Fibroblast of pulmonary artery (primary cell): ENCODE measurements around the gene ELK4.
"Not testable (repeated sequence)": the region's sequence is repeated elsewhere in the genome, so short reads cannot be mapped to it uniquely, and the experiment has no call there.

ENCODE experiments used
- DNase-seq: peaks from one replicate; pipeline ENCODE4 v3.0.0-alpha.2; 2010; ENCODE audit warnings: low read depth
- H3K4me3 ChIP-seq: replicated peaks from 2 replicates; pipeline ENCODE4 v1.5.1; 2011; ENCODE audit warnings: low read depth, mild to moderate bottlenecking, control low read depth, low read length, moderate library complexity
- TF ChIP-seq, protein P1 (sequence below): IDR thresholded peaks from 2 replicates; pipeline ENCODE4 v1.5.1; 2011; ENCODE audit warnings: mild to moderate bottlenecking, control low read depth, low read length, inconsistent platforms; ENCODE audit errors: missing control alignments

Gene ELK4

DNA sequence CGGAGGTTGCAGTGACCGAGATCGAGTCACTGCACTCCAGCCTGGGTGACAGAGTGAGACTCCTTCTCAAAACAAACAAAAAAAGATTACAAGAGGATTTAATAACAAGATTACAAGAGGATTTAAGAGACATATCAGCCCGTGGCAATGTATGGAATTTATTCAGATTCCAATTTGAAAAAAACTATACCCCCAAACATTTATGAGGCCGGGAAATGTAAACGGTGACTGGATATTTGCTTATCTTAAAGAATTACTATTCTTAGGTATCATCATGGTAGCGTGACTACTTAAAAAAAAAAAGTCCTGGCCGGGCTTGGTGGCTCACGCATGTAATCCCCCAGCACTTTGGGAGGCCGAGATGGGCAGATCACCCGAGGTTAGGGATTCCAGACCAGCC is 21.2 kb upstream of the ELK4 start:
- TF ChIP-seq, protein P1, sequence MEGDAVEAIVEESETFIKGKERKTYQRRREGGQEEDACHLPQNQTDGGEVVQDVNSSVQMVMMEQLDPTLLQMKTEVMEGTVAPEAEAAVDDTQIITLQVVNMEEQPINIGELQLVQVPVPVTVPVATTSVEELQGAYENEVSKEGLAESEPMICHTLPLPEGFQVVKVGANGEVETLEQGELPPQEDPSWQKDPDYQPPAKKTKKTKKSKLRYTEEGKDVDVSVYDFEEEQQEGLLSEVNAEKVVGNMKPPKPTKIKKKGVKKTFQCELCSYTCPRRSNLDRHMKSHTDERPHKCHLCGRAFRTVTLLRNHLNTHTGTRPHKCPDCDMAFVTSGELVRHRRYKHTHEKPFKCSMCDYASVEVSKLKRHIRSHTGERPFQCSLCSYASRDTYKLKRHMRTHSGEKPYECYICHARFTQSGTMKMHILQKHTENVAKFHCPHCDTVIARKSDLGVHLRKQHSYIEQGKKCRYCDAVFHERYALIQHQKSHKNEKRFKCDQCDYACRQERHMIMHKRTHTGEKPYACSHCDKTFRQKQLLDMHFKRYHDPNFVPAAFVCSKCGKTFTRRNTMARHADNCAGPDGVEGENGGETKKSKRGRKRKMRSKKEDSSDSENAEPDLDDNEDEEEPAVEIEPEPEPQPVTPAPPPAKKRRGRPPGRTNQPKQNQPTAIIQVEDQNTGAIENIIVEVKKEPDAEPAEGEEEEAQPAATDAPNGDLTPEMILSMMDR = no peak
- H3K4me3 ChIP-seq = no peak overlapping the region
- DNase-seq = no peak

DNA sequence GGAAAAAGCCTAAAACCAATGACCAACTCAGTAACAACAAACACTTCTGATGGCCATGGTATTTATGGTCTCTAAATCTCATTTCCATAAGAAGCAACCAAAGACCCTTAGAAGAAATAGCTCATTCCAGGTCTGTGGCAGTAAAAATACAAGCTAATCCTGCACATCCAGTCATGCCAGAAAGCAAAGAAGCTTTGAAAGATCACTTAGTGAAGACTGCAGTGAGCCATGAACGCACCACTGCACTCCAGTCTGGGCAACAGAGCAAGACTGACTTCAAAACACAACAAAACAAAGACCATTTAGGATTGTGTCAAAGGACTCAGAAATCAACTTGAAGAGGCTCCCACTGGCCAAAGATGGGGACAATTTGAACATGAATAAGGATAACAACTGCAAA is 18.4 kb upstream of the ELK4 start:
- no peak for DNase-seq
- TF ChIP-seq, protein P1 = no peak
- H3K4me3 ChIP-seq = no peak overlapping the region

DNA sequence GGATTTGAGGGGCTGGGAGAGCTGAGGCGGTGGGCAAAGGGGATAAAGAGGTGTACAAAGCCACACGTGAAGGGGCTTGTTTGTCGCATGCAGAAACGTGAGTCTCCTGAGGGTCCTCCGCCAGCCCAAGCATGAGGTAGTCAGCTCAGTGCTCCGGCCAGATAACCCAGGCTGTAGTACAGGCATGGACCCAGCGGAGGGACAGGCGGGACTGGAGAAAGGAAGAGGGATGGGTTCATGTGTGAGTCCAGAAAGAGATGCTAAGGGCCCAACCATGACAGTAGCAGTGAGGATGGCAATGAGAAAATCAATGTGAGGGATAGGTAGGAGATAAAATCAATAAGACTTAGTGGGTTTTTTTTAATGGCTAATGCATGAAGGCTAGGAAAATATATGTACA is 13.7 kb upstream of the ELK4 start:
- no peak for DNase-seq
- TF ChIP-seq, protein P1 = no peak
- H3K4me3 ChIP-seq = no peak overlapping the region

DNA sequence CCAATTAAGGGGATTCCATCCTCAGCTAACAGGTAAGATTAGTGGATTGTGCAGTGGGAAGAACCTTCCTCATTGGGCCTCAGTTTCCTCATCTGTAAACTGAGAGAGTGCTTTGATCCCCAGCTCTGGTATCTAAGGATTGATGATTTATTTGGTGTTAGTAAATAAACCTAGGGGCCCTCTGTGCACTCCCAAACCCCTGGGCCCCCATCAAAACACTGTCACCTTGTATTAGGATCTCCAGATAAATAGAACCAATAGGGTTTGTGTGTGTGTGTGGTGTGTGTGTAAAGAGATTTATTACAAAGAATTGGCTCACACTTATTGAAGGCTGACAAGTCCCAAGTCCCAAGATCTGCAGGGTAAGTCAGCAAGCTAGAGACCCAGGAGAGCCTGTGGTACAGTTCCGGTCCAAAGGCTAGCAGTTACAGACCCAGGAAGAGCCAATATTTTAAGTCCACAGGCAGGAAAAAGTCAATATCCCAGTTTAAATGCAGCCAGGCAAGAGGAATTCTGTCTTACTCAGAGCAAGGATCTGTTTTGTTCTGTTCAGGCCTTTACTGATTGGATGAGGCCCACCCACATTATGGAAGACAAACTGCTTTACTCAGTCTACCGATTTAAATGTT is 11.0 kb upstream of the ELK4 start:
- DNase-seq = no peak
- no peak overlapping the region for H3K4me3 ChIP-seq
- TF ChIP-seq, protein P1 = no peak

DNA sequence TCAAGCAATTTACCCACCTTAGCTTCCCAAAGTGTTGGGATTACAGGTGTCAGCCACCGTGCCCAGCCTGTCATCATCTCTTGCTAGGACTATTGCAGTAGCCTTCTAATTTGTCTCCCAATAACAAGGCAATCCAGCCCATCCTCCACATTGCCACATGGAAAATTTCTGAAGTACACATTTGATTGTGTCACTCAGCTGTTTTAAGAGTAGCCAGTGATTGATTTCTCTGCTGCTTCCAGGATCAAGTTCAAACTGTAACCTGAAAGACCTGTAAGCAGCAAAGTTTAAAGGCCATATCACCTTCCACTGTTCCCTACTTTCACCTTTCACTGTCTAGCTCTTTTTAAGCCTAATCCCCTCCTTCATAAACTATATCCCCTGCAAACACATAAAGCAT is 7.8 kb upstream of the ELK4 start:
- no peak overlapping the region for H3K4me3 ChIP-seq
- no peak for DNase-seq
- TF ChIP-seq, protein P1 = no peak

DNA sequence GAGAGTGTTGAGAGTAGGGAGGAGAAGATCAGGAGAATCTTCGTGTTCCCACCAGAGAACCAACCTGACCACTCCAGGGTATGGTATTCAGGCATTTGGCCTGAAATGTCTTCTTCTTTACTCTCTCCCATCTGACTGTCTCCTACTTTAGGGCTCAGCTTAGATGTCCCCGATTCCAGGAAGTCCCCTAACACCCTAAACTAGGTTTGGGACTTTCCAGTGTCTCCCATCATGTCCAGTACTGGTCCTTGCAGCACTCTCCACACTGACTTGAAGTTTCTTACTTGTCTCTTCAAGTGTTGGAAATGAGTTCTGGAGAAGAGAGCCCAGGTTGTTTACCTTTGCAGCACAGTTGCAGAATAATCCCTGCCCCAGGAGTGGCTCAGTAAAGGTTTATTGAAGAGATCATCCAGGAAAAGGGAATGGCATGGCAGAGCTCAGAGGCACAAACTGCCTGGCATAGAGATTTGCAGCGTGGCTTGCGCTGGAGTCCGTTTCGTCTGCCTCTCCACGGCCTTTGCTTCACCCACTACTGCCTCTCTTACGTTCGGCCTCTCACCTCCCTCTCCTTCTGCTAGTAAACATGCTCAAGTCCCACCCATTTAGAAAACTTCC is 6.2 kb upstream of the ELK4 start:
- no peak overlapping the region for H3K4me3 ChIP-seq
- DNase-seq = no peak
- TF ChIP-seq, protein P1 = no peak

DNA sequence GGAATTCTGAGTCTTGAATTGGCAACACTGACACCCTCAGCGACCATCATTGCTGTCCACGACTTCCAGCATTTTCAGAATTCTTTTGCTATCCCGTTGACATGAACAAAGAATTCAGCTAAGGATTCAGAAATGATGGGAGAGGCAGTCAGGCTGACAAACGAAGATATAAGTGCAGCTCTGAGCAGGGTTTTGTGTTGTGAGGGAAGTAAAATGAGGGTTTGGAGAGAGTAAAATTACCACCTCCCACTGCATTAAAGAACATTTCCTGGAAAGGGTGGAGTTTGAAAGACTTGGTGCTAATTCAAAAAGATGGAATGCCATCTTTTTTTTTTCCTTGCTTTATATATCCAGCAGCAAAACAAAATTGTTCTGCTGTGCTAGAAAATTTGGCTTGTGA is 4.9 kb upstream of the ELK4 start:
- peak; percentile 14 for DNase-seq
- H3K4me3 ChIP-seq = no peak overlapping the region
- TF ChIP-seq, protein P1 = no peak

DNA sequence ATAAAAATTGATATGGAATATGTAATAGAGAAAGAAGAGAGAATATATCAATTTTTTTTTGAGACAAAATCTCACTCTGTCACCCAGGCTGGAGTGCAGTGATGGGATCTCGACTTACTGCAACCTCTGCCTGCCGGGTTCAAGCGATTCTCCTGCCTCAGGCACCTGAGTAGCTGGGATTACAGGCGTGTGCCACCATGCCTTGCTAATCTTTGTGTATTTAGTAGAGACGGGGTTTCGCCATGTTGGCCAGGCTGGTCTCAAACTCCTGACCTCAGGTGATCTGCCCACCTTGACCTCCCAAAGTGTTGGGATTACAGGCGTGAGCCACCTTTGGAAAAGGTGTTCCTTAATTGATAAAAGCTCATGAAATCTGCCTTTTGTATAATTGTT is 4.3 kb upstream of the ELK4 start:
- not testable (repeated sequence) for DNase-seq, H3K4me3 ChIP-seq
